GM12865 (cell line): ENCODE measurements around the gene ID1.

Source experiments
- DNase-seq: peaks from one replicate; pipeline ENCODE4 v3.0.0; 2010; ENCODE audit warnings: low read depth
- H3K4me3 ChIP-seq: 2 replicates; pipeline ENCODE4 v1.5.1; 2011; ENCODE audit warnings: mild to moderate bottlenecking, low read depth, low read length, control low read depth
- TF ChIP-seq, protein P1 (sequence below): IDR thresholded peaks from 2 replicates; pipeline ENCODE4 v1.5.1; 2011; ENCODE audit warnings: low read length, control low read depth, low read depth, inconsistent platforms; ENCODE audit not compliant: insufficient read depth; ENCODE audit errors: missing control alignments

ID1 gene

DNA sequence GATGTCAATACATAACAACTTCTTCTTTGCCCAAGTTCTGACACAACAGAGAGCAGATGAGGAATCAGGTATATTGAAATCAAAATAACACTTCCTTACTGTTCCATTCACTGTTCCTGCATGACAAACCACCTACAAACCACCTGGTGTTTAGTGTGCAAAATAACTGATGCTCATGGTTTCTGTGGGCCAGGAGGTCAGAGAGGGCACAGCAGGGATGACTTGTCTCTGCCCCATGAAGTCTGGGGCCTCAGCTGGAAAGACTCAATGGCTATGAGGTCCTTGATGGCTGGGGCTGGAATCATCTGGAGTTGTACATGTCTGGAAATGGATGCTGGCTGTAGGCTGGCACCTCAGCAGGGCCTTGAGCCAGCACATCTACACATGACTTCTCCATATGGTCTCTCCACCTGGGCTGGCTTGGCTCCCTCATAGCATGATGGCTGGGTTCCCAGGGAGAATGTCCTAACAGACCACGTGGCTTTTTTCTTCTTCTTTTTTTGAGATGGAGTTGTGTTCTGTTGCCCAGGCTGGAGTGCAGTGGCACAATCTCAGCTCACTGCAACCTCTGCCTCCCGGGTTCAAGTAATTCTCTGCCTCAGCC lies 25.2 kb downstream of the ID1 start:
- no peak overlapping the region for H3K4me3 ChIP-seq
- peak; percentile 19 for DNase-seq
- TF ChIP-seq, protein P1, sequence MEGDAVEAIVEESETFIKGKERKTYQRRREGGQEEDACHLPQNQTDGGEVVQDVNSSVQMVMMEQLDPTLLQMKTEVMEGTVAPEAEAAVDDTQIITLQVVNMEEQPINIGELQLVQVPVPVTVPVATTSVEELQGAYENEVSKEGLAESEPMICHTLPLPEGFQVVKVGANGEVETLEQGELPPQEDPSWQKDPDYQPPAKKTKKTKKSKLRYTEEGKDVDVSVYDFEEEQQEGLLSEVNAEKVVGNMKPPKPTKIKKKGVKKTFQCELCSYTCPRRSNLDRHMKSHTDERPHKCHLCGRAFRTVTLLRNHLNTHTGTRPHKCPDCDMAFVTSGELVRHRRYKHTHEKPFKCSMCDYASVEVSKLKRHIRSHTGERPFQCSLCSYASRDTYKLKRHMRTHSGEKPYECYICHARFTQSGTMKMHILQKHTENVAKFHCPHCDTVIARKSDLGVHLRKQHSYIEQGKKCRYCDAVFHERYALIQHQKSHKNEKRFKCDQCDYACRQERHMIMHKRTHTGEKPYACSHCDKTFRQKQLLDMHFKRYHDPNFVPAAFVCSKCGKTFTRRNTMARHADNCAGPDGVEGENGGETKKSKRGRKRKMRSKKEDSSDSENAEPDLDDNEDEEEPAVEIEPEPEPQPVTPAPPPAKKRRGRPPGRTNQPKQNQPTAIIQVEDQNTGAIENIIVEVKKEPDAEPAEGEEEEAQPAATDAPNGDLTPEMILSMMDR, result no peak

DNA sequence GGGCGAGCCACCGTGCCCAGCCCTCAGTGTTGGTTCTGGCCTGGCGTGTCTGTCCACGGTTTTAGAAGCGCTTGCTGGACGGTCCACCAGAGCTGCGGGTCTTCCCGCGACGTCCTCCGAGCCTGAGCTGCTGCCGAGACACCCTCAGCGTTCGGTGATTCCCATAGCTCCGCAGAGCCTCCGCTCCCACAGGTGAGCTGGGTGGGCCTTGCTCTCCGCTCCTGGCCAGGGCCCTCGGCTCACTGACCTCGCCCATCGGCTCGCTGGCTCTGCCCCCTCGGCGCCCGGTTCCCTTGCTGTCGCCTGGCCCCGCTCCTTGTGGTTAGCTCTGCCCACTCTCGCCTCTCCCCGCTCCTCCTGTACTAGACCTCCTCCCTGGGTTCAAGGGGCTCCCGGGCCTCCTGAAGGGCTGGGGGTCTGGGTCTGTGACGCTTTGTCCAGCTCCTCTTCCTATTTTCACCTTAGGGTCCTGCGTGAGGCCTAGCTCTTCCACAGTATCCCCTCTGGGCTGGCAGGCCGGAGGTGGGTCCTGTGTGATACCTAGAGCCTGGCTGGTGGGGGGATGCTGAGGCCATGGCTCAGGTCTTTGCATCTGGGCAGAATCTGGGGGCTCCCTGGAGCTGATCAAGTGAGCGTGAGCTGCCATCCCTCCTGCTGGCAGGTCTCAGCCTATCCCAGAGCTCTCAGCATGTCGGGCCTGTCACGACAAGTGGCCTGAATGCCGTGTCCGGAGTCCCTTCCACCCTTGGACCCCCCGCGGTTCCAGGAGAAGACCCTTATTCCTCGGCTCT lies 27.7 kb downstream of the ID1 start:
- DNase-seq, result no peak
- TF ChIP-seq, protein P1, result no peak
- no peak overlapping the region for H3K4me3 ChIP-seq

DNA sequence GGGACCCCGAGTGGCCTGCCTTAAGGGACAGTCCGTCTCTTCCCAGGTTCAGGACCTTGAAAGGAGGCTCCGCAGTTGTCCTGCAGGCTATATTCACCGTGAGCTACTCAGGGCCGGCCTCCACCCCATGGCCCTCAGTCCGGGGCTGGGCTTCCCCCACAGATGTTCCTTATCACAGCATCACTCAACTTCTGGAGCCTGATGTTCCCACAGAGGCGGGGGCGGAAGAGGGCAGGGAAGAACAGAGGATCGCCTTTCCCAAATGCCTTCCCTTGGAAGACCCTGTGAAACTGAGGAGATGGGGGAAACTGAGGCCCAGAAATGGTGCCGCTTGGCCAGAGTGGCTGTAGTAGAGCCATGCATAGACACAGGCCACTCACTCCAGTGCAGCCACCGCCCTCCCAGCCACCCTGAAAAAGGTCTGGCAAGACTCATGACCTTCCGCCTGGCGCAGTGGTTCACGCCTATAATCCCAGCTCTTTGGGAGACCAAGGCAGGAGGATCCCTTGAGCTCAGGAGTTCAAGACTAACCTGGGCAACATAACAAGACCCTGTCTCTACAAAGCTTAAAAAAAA lies 28.3 kb downstream of the ID1 start:
- no peak overlapping the region for H3K4me3 ChIP-seq
- TF ChIP-seq, protein P1, result no peak
- DNase-seq, result no peak

DNA sequence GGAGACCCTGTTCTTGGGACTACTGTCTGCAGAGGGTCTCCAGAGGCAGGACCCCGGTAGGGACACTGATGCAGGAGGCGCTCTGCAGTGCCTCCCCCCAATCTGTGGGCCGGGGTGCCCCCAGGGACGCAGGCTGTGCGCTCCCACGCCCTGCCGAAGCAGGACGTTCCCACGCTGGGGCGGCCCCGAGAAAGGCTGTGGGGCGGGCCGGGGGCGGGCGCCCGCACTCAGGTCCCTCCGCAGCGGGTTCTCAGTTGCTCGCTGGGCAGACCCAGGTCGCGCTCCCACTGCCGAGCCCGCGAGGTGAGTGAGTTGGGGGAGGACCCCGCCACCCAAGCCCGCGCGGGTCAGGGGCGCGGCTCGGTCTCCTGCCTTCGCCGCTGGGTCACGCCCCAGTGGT lies 32.6 kb downstream of the ID1 start, which contains the start of gene COX4I2:
TSS of gene COX4I2 (plus strand) at position 253 of the 400 bp plus-strand sequence. CDS start 1,106 bp downstream, outside the sequence.
- H3K4me3 ChIP-seq, result no peak within 1 kb of the TSS
- no peak for DNase-seq
- TF ChIP-seq, protein P1, result no peak

DNA sequence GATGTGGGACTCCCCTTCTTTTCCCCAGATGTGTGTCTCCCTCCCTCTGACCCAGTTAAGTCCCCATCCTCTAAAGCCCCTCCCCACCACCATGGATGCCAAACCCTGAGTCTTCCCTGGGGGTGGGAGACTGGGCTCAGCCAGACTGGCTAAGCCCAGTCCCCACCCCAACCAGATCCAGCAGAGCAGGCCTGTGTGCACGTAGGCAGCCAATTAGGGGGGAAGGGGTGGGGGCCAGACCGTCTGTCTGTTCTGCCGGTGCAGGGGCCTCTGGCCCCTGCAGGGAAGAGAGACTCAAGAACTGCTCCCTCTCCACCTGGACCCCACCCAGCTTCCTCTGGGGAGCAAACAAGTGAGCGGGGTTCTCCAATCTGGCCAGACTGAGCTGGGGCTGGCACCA lies 33.2 kb downstream of the ID1 start:
- H3K4me3 ChIP-seq, result no peak overlapping the region
- DNase-seq, result no peak
- TF ChIP-seq, protein P1, result no peak

GRCh38 chr20:31638816-31639215 lies 33.7 kb downstream of the ID1 start:
- no peak overlapping the region for H3K4me3 ChIP-seq
- no peak for DNase-seq
- TF ChIP-seq, protein P1, result no peak
